Adrenal gland (tissue), 5 donors: ENCODE results near the gene C11orf58.

ENCODE experiments used
- POLR2A ChIP-seq, 2 donors: fragments of 450-650 bp; IDR thresholded peaks; one replicate each; pipeline ENCODE4 v1.6.1; 2017; ENCODE audit warnings: antibody characterized with exemption in 2 of 2, mild to moderate bottlenecking in 2 of 2, moderate library complexity in 1 of 2
- TF ChIP-seq, protein P1 (sequence below), 6 experiments: fragments of 450-650 bp in 4 of 6; fragments of 200-600 bp in 2 of 6; sonication (generic) in 1 of 6; IDR thresholded peaks; 1 replicate in 5 of 6; 2 replicates in 1 of 6; pipeline versions ENCODE4 v1.5.1 to v1.8.0; 2016 to 2021; ENCODE audit warnings: antibody characterized with exemption in 6 of 6, mild to moderate bottlenecking in 2 of 6, moderate library complexity in 1 of 6
- donor health status: DM: no; HTN: no; CAD: no.

DNA sequence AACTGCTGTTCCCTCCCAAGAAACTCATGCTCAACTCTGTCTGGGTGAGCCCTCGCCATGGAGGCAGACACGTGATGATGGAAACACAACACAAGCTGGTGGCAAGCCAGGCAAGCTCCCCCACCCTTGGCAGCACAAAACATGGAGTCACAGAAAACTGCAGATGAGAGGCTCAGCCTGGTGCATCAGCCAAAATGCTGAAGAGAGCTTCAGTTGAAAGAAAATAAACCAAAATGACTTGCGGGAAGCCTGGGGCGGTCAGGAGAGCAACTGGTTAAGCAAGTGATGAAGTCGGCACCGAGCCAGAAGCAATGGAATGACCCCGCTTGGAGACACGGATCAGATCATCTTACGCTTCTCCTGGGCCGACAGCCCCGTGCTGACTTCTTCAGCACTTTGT lies 68.3 kb downstream of the C11orf58 start:
- TF ChIP-seq, protein P1, sequence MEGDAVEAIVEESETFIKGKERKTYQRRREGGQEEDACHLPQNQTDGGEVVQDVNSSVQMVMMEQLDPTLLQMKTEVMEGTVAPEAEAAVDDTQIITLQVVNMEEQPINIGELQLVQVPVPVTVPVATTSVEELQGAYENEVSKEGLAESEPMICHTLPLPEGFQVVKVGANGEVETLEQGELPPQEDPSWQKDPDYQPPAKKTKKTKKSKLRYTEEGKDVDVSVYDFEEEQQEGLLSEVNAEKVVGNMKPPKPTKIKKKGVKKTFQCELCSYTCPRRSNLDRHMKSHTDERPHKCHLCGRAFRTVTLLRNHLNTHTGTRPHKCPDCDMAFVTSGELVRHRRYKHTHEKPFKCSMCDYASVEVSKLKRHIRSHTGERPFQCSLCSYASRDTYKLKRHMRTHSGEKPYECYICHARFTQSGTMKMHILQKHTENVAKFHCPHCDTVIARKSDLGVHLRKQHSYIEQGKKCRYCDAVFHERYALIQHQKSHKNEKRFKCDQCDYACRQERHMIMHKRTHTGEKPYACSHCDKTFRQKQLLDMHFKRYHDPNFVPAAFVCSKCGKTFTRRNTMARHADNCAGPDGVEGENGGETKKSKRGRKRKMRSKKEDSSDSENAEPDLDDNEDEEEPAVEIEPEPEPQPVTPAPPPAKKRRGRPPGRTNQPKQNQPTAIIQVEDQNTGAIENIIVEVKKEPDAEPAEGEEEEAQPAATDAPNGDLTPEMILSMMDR (IDR thresholded peaks at IDR 0.05) = no peak
- no peak for TF ChIP-seq POLR2A (IDR thresholded peaks at IDR 0.05)
